ENCODE measurements around the gene RAB12. TPM values are rescaled to one million over a fixed set of nuclear protein-coding genes. Genes with fewer than 3 reads are reported as not detected.
"Not testable (repeated sequence)": the region's sequence is repeated elsewhere in the genome, so short reads cannot be mapped to it uniquely, and the experiment has no call there.

Gene RAB12
- polyA plus RNA-seq, 1 experiment, result 35.4 TPM

DNA sequence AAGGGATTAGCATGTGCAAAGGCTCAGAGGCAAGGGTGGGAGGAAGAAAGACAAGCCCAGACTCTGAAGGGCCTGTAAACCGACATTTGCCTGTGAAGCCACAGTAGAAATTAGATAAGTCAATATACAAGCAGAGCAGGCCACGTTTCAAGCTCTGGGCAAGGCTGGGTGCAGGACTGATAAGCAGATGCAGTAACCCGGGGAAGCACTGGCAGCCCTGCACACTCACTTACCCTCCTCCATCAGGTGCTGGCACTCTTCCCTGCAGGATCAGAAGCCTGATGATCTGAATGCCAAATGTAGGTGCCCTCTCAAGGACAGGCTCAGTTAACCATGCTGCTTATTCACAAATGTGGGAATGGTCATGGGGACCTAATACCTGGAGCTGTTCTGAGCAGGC, 46.3 kb upstream of the RAB12 start:
- H3K27me3 ChIP-seq (ENCODE audit: control insufficient read depth, insufficient read depth, low read length), result no peaks in the 10 kb centered on the region
- ChIA-PET POLR2A (no interaction called here), CTCF (no interaction called here)
- H3K9me3 ChIP-seq (ENCODE audit: control insufficient read depth, insufficient read depth, low read length), result no peaks in the 10 kb centered on the region
- TF ChIP-seq, protein P1, sequence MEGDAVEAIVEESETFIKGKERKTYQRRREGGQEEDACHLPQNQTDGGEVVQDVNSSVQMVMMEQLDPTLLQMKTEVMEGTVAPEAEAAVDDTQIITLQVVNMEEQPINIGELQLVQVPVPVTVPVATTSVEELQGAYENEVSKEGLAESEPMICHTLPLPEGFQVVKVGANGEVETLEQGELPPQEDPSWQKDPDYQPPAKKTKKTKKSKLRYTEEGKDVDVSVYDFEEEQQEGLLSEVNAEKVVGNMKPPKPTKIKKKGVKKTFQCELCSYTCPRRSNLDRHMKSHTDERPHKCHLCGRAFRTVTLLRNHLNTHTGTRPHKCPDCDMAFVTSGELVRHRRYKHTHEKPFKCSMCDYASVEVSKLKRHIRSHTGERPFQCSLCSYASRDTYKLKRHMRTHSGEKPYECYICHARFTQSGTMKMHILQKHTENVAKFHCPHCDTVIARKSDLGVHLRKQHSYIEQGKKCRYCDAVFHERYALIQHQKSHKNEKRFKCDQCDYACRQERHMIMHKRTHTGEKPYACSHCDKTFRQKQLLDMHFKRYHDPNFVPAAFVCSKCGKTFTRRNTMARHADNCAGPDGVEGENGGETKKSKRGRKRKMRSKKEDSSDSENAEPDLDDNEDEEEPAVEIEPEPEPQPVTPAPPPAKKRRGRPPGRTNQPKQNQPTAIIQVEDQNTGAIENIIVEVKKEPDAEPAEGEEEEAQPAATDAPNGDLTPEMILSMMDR (IDR thresholded peaks at IDR 0.05; ENCODE audit: low read depth, low read length), result no peak
- no peak overlapping the region for H3K4me3 ChIP-seq (ENCODE audit: low read depth, low read length)
- no peak overlapping the region for H3K27ac ChIP-seq (ENCODE audit: low read depth, low read length)
- DNase-seq (ENCODE audit: low read depth, low spot score), result no peak

DNA sequence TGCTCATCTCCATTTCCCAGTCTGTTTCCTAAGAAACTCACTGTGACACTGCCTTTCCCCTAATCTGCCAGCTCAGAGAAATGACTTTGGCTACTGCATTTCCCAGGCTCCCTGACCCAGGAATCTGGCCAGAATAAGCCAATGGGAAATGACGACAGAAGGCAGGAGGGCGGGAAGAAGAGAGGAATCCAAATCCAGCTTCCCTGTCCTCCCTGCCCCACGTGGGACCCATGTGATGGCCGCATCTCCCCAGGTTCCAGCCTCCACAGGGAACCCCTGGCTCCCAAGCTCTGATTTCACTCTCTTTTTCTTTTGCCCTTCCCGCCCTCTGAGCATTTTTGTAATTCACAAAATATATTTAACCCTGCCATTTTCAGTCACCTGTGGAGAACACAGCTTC, 37.8 kb upstream of the RAB12 start:
- H3K4me3 ChIP-seq (ENCODE audit: low read depth, low read length), result no peak overlapping the region
- no peak for DNase-seq (ENCODE audit: low read depth, low spot score)
- TF ChIP-seq, protein P1 (IDR thresholded peaks at IDR 0.05; ENCODE audit: low read depth, low read length), result no peak
- POLR2A ChIA-PET, result no interaction called here
- no peak overlapping the region for H3K27ac ChIP-seq (ENCODE audit: low read depth, low read length)
- CTCF ChIA-PET, result no interaction called here
- peaks cover 2% of the 10 kb centered on the region for H3K27me3 ChIP-seq (ENCODE audit: control insufficient read depth, insufficient read depth, low read length)
- no peaks in the 10 kb centered on the region for H3K9me3 ChIP-seq (ENCODE audit: control insufficient read depth, insufficient read depth, low read length)

DNA sequence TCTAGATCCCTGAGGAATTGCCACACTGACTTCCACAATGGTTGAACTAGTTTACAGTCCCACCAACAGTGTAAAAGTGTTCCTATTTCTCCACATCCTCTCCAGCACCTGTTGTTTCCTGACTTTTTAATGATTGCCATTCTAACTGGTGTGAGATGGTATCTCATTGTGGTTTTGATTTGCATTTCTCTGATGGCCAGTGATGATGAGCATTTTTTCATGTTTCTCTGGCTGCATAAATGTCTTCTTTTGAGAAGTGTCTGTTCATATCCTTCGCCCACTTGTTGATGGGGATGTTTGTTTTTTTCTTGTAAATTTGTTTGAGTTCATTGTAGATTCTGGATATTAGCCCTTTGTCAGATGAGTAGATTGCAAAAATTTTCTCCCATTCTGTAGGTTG, 35.5 kb upstream of the RAB12 start:
- CTCF ChIA-PET, result not testable (repeated sequence)

DNA sequence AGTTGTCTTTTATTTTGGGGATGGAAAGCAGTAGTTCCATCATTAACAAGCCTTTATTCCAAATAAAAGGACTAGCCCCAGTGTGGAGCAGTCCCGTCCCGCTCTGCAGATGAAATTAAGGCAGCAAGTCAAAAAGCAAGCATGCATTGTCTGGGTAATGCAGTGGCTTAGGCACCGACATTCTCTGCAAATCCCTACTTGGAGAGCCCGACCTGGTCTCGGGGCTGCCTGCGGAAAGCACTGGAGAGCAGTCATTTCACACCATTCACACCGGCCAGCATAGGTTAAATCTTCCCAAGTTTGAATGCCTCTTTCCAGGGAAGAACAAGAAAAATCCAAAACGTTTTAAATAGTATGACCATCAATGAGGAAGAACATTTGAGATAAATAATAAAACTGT, 24.4 kb upstream of the RAB12 start:
- H3K4me3 ChIP-seq (ENCODE audit: low read depth, low read length), result no peak overlapping the region
- H3K9me3 ChIP-seq (ENCODE audit: control insufficient read depth, insufficient read depth, low read length), result no peaks in the 10 kb centered on the region
- no peak overlapping the region for H3K27ac ChIP-seq (ENCODE audit: low read depth, low read length)
- TF ChIP-seq, protein P1 (IDR thresholded peaks at IDR 0.05; ENCODE audit: low read depth, low read length), result no peak
- ChIA-PET CTCF (no interaction called here), POLR2A (no interaction called here)
- no peak for DNase-seq (ENCODE audit: low read depth, low spot score)
- H3K27me3 ChIP-seq (ENCODE audit: control insufficient read depth, insufficient read depth, low read length), result peaks cover 8% of the 10 kb centered on the region

More for the DNA sequence above, 35.5 kb upstream of the RAB12 start:
- DNase-seq (ENCODE audit: low read depth, low spot score); H3K27ac ChIP-seq (ENCODE audit: low read depth, low read length); POLR2A ChIA-PET; H3K9me3 ChIP-seq (ENCODE audit: control insufficient read depth, insufficient read depth, low read length); H3K27me3 ChIP-seq (ENCODE audit: control insufficient read depth, insufficient read depth, low read length); H3K4me3 ChIP-seq (ENCODE audit: low read depth, low read length): not testable (repeated sequence)

DNA sequence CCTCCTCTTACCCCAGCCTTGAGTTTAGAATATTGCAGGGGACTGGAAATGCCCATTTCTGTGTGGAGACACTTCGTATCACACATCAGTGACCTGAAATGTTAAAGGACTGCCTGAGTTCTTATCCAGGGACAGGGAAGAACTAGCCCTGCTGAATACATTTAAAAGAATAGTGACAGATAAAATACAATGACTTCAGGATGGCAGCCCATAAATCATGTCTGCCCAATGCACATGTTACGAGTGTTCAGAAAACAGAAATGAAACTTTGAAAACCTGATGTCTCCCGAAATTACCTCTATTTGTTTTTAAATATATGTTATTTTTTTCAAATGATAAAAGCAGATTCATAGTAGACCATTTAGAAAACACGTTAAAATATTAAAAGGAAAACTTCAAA, 22.3 kb upstream of the RAB12 start:
- Histone ChIP-seq H3K9me3 (ENCODE audit: control insufficient read depth, insufficient read depth, low read length) (no peaks in the 10 kb centered on the region), H3K27me3 (ENCODE audit: control insufficient read depth, insufficient read depth, low read length) (peaks cover 8% of the 10 kb centered on the region), H3K4me3 (ENCODE audit: low read depth, low read length) (no peak overlapping the region), H3K27ac (ENCODE audit: low read depth, low read length) (no peak overlapping the region)
- no peak for DNase-seq (ENCODE audit: low read depth, low spot score)
- ChIA-PET POLR2A (no interaction called here), CTCF (no interaction called here)
- TF ChIP-seq, protein P1 (IDR thresholded peaks at IDR 0.05; ENCODE audit: low read depth, low read length), result no peak

DNA sequence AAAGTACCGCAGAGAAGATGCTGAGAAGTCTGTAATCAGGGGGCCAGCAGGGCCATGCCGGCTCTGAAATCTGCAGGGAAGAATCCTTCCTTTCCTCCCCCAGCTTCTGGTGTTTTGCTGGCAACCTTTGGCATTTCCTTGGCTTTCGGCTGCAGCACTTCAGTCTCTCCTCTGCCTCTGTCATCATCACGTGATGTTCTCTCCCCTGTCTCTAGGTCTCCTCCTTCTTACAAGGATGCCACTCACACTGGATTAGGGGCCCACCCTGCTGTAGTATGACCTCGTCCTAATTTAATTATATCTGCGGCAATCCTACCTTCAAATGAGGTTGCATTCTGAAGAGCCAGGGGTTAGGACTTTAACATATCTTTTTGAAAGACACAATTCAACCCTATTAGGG, 13.8 kb upstream of the RAB12 start:
- ChIA-PET POLR2A (no interaction called here), CTCF (no interaction called here)
- H3K4me3 ChIP-seq (ENCODE audit: low read depth, low read length), result no peak overlapping the region
- H3K27ac ChIP-seq (ENCODE audit: low read depth, low read length), result no peak overlapping the region
- no peak for DNase-seq (ENCODE audit: low read depth, low spot score)
- TF ChIP-seq, protein P1 (IDR thresholded peaks at IDR 0.05; ENCODE audit: low read depth, low read length), result no peak
- H3K27me3 ChIP-seq (ENCODE audit: control insufficient read depth, insufficient read depth, low read length), result peaks cover 11% of the 10 kb centered on the region
- no peaks in the 10 kb centered on the region for H3K9me3 ChIP-seq (ENCODE audit: control insufficient read depth, insufficient read depth, low read length)
